Endothelial cell of umbilical vein (primary cell): ENCODE results near the gene PDE4C. TPM values are rescaled to one million over a fixed set of nuclear protein-coding genes. Genes with fewer than 3 reads are reported as not detected.

Experiments
- BruUV-seq: library from RNA; stranded (reverse); fragments of 400-500 nt; replicated peaks from 2 replicates; lab custom pipeline; 2021; lab: Mats Ljungman, UMichigan
- CTCF ChIA-PET: fragments of 300-600, 350-600 bp; sonication (Branson Sonifier 250); formaldehyde crosslinking; loops from one replicate; lab custom pipeline; 2021; ENCODE audit warnings: antibody characterized with exemption, inconsistent platforms; lab: Charles Lee
- POLR2A ChIA-PET: fragments of 300-600, 350-600 bp; sonication (Branson Sonifier 250); formaldehyde crosslinking; loops from one replicate; lab custom pipeline; 2021; ENCODE audit warnings: antibody characterized with exemption, inconsistent platforms; lab: Charles Lee
- DNase-seq: peaks from one replicate; pipeline ENCODE4 v3.0.0-alpha.2; 2011; ENCODE audit warnings: low read depth, low spot score
- FAIRE-seq: peaks from 2 replicates; lab custom pipeline; 2011; peaks lifted over from hg19 to GRCh38; lab: Jason Lieb, UNC
- H2AFZ ChIP-seq: 2 replicates; pipeline ENCODE4 v1.6.0; 2012; ENCODE audit warnings: low read depth, low read length, control low read depth, inconsistent platforms
- H3K27ac ChIP-seq: 2 replicates; pipeline ENCODE4 v1.5.1; 2011; ENCODE audit warnings: low read depth, mild to moderate bottlenecking, control low read depth, low read length, moderate library complexity; ENCODE audit not compliant: insufficient read depth
- H3K27me3 ChIP-seq, 2 experiments: 2 replicates each; pipeline versions ENCODE4 v1.6.0 to v1.6.1; 2011; ENCODE audit warnings: low read length in 2 of 2, mixed read lengths in 1 of 2; ENCODE audit not compliant: control insufficient read depth in 2 of 2, insufficient read depth in 2 of 2
- H3K36me3 ChIP-seq, 2 experiments: 2 replicates in 1 of 2; 3 replicates in 1 of 2; pipeline ENCODE4 v1.5.1; 2011; ENCODE audit warnings: low read length in 2 of 2, mild to moderate bottlenecking in 1 of 2, moderate library complexity in 1 of 2; ENCODE audit not compliant: control insufficient read depth in 2 of 2, insufficient read depth in 2 of 2; ENCODE audit errors: extremely low read depth in 1 of 2
- H3K4me1 ChIP-seq: 3 replicates; pipeline ENCODE4 v1.5.1; 2011; ENCODE audit warnings: mild to moderate bottlenecking, low read length; ENCODE audit not compliant: control insufficient read depth, insufficient read depth; ENCODE audit errors: extremely low read depth
- H3K4me2 ChIP-seq: 2 replicates; pipeline ENCODE4 v1.6.1; 2011; ENCODE audit warnings: low read length, control low read depth, mixed read lengths; ENCODE audit not compliant: insufficient read depth
- H3K4me3 ChIP-seq, 3 experiments: fragments of 200-600 bp in 1 of 3; sonication (generic), shearing (Covaris generic) in 1 of 3; replicated peaks in 1 of 3; 2 replicates each; pipeline ENCODE4 v1.5.1; 2011 to 2016; ENCODE audit warnings: control low read depth in 3 of 3, low read length in 3 of 3, mild to moderate bottlenecking in 2 of 3, inconsistent platforms in 1 of 3, low read depth in 1 of 3, moderate library complexity in 1 of 3; ENCODE audit not compliant: insufficient read depth in 1 of 3
- H3K79me2 ChIP-seq: 2 replicates; pipeline ENCODE4 v1.6.0; 2012; ENCODE audit warnings: low read length, inconsistent platforms; ENCODE audit not compliant: control insufficient read depth, insufficient read depth
- H3K9ac ChIP-seq: replicated peaks from 2 replicates; pipeline ENCODE3; 2011; ENCODE audit warnings: low read length, control low read depth; ENCODE audit not compliant: insufficient read depth; ENCODE audit errors: extremely low read depth
- H3K9me1 ChIP-seq: replicated peaks from 3 replicates; pipeline ENCODE4 v1.6.0; 2011; ENCODE audit warnings: mild to moderate bottlenecking, low read length; ENCODE audit not compliant: control insufficient read depth, insufficient read depth; ENCODE audit errors: extremely low read depth
- H3K9me3 ChIP-seq: replicated peaks from 2 replicates; pipeline ENCODE4 v1.5.1; 2012; ENCODE audit warnings: low read length, inconsistent platforms; ENCODE audit not compliant: control insufficient read depth, insufficient read depth
- H4K20me1 ChIP-seq: replicated peaks from 2 replicates; pipeline ENCODE3; 2011; ENCODE audit warnings: mild to moderate bottlenecking, low read length; ENCODE audit not compliant: control insufficient read depth, insufficient read depth; ENCODE audit errors: extremely low read depth
- EZH2 ChIP-seq: IDR thresholded peaks from 2 replicates; pipeline ENCODE4 v1.6.1; 2012; ENCODE audit warnings: borderline replicate concordance, low read depth, mild to moderate bottlenecking, moderate library complexity, low read length, inconsistent platforms; ENCODE audit not compliant: severe bottlenecking
- FOS ChIP-seq: IDR thresholded peaks from 2 replicates; pipeline ENCODE4 v1.6.1; 2011; ENCODE audit warnings: mild to moderate bottlenecking, low read length, moderate library complexity, borderline replicate concordance; ENCODE audit not compliant: insufficient read depth
- GATA2 ChIP-seq: IDR thresholded peaks from 2 replicates; pipeline ENCODE4 v1.7.0; 2011; ENCODE audit warnings: low read depth, mild to moderate bottlenecking, moderate library complexity, mixed read lengths, low read length; ENCODE audit not compliant: insufficient read length, insufficient read depth
- JUN ChIP-seq: IDR thresholded peaks from 2 replicates; pipeline ENCODE4 v1.6.1; 2011; ENCODE audit warnings: borderline replicate concordance, low read depth; ENCODE audit not compliant: insufficient read length, insufficient read depth
- MAX ChIP-seq: IDR thresholded peaks from 2 replicates; pipeline ENCODE4 v1.6.1; 2011; ENCODE audit not compliant: insufficient read depth, insufficient read length
- MYC ChIP-seq: IDR thresholded peaks from one replicate; pipeline ENCODE4 v1.6.1; 2011; ENCODE audit warnings: mild to moderate bottlenecking, low read depth, low read length
- POLR2A ChIP-seq: IDR thresholded peaks from 2 replicates; pipeline ENCODE4 v1.6.1; 2012; ENCODE audit warnings: low read depth, mild to moderate bottlenecking, control low read depth, low read length
- POLR2AphosphoS5 ChIP-seq: IDR thresholded peaks from 2 replicates; pipeline ENCODE4 v1.6.1; 2012; ENCODE audit warnings: low read depth, mild to moderate bottlenecking, control low read depth, low read length, moderate library complexity; ENCODE audit not compliant: insufficient read depth
- dilution Hi-C: fragments of 300-500 bp; cut with MboI; formaldehyde crosslinking; loops from one replicate; pipeline ENCODE4 v1.15.0; 2019; ENCODE audit warnings: low sequenced_read_pairs; ENCODE audit not compliant: extremely low pct_ligation_motif_present
- intact Hi-C: fragments of 100-400 bp; cut with micrococcal nuclease; formaldehyde crosslinking; loops from one replicate; pipeline ENCODE4 v1.10.0; 2022
- polyA plus RNA-seq, 4 experiments: library from polyadenylated mRNA; depleted of rRNA in 3 of 4; stranded (reverse) in 3 of 4; unstranded in 1 of 4; fragments of >200 nt; gene quantifications; 2 replicates each; pipeline versions ENCODE4 v1.2.1 to v1.2.3, GENCODE V29; 2011 to 2012; ENCODE audit warnings: missing spikeins in 1 of 4
- total RNA-seq: library from RNA; stranded (reverse); gene quantifications from 2 replicates; pipeline ENCODE4 v1.2.3, GENCODE V29; 2021
- TF ChIP-seq, protein P1 (sequence below), 2 donors: IDR thresholded peaks; 1 replicate in 1 of 2; 2 replicates in 1 of 2; pipeline ENCODE4 v1.5.1; 2011; ENCODE audit warnings: low read length in 2 of 2, mild to moderate bottlenecking in 2 of 2, moderate library complexity in 2 of 2, control low read depth in 1 of 2, inconsistent platforms in 1 of 2, low read depth in 1 of 2; ENCODE audit not compliant: insufficient read depth in 1 of 2; ENCODE audit errors: extremely low read depth in 1 of 2

Gene PDE4C
- total and polyA plus RNA-seq, 2 donors (not counting 3 experiments of a cell fraction or from before 2014, with no cell fraction given) = 0.29 to 0.97 TPM

DNA sequence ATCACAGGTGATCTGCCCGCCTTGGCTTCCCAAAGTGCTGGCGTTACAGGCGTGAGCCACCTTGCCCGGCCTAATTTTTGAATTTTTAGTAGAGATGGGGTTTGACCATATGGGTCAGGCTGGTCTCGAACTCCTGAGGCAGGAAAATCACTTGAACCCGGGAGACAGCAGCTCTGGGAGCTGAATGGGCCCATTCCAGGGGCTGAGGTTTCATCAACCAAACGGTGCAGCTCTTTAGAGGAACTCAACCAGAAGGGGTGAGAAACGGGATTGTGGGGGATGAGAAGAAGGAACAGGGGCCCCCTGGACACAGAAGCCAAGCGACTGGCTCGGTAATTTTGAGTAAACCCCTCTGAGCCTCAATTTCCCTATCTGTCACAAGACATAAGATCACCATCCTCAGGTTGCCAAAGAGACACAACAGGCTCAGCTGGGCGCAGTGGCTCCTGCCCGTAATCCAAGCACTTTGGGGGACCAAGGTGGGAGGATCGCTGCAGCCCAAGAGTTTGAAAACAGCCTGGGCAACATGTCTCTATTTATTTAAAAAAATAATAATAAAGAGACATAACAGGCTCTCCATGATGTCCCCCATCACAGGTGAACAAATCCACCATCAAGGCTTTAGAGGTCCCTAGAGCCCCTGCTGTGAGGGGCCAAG, 47.5 kb upstream of the PDE4C start:
- TF ChIP-seq GATA2 (no peak), JUN (no peak), FOS (no peak), POLR2A (no peak), EZH2 (no peak), MYC (no peak), POLR2AphosphoS5 (no peak), MAX (no peak)
- TF ChIP-seq, protein P1, sequence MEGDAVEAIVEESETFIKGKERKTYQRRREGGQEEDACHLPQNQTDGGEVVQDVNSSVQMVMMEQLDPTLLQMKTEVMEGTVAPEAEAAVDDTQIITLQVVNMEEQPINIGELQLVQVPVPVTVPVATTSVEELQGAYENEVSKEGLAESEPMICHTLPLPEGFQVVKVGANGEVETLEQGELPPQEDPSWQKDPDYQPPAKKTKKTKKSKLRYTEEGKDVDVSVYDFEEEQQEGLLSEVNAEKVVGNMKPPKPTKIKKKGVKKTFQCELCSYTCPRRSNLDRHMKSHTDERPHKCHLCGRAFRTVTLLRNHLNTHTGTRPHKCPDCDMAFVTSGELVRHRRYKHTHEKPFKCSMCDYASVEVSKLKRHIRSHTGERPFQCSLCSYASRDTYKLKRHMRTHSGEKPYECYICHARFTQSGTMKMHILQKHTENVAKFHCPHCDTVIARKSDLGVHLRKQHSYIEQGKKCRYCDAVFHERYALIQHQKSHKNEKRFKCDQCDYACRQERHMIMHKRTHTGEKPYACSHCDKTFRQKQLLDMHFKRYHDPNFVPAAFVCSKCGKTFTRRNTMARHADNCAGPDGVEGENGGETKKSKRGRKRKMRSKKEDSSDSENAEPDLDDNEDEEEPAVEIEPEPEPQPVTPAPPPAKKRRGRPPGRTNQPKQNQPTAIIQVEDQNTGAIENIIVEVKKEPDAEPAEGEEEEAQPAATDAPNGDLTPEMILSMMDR (IDR thresholded peaks at IDR 0.05; ENCODE audit: extremely low read depth in 1 of 2, insufficient read depth in 1 of 2, low read depth in 1 of 2, low read length in 2 of 2) = no peak
- dilution Hi-C loops (no loop called here), intact Hi-C loops (no loop called here)
- H3K4me1 ChIP-seq = peaks cover 16% of the 10 kb centered on the region
- H3K4me3 ChIP-seq = no peak overlapping the region
- H3K9me3 ChIP-seq = no peaks in the 10 kb centered on the region
- H3K27ac ChIP-seq = no peak overlapping the region
- no peak overlapping the region for H3K4me2 ChIP-seq
- ChIA-PET CTCF (interaction anchor here (0.9 to 3.8 kb wide), 6 partner anchors 49 to 137 kb away, joined by 3 to 38 read pairs (median 4); partner anchors contain the start of gene LSM4), POLR2A (no interaction called here)
- H3K9me1 ChIP-seq = no peaks in the 10 kb centered on the region
- H2AFZ ChIP-seq = no peak overlapping the region
- H3K9ac ChIP-seq = no peak overlapping the region
- FAIRE-seq = no peak
- no peaks in the 10 kb centered on the region for H3K27me3 ChIP-seq
- no peaks in the 10 kb centered on the region for H4K20me1 ChIP-seq
- no TSS peak for BruUV-seq
- H3K36me3 ChIP-seq = peaks cover 0 to under 1% of the 10 kb centered on the region in 2 experiments
- H3K79me2 ChIP-seq = peaks cover 9% of the 10 kb centered on the region
- no peak for DNase-seq
